GM12878 (cell line): ENCODE results near the gene PCDHGC3. TPM values are rescaled to one million over a fixed set of nuclear protein-coding genes. Genes with fewer than 3 reads are reported as not detected.

Experiments used
- ATAC-seq: fragments of 200-7000 bp; cut with Tn5 transposase; 3 replicates; pipeline ENCODE4 v1.9.1; 2020; ENCODE audit warnings: mild to moderate bottlenecking, moderate library complexity
- BruUV-seq: library from RNA; stranded (reverse); fragments of 400-500 nt; replicated peaks from 2 replicates; lab custom pipeline; 2021; lab: Mats Ljungman, UMichigan
- CTCF ChIA-PET: fragments of 300-600 bp; sonication (Branson Sonifier 250); formaldehyde crosslinking; extraction: SDS; loops from one replicate; lab custom pipeline; 2021; ENCODE audit warnings: inconsistent platforms; lab: Yijun Ruan, JAX
- POLR2A ChIA-PET: fragments of 350-600 bp; formaldehyde crosslinking; extraction: SDS; loops from one replicate; lab custom pipeline; 2021; ENCODE audit warnings: inconsistent platforms; lab: Charles Lee
- RAD21 ChIA-PET: fragments of 300-600 bp; sonication (Branson Sonifier 250); formaldehyde crosslinking; loops from one replicate; lab custom pipeline; 2023; ENCODE audit warnings: antibody characterized with exemption; ENCODE audit not compliant: unreplicated experiment; lab: Charles Lee
- SMC1A ChIA-PET: fragments of 300-600 bp; sonication (Branson Sonifier 250); formaldehyde crosslinking; loops from one replicate; lab custom pipeline; 2023; ENCODE audit not compliant: unreplicated experiment, uncharacterized antibody; lab: Charles Lee
- DNase-seq: peaks from one replicate; pipeline ENCODE4 v3.0.0-alpha.2; 2011; ENCODE audit warnings: low read depth, low spot score
- FAIRE-seq: peaks from 3 replicates; lab custom pipeline; 2011; peaks lifted over from hg19 to GRCh38; lab: Jason Lieb, UNC
- H2AFZ ChIP-seq: 2 replicates; pipeline ENCODE4 v1.6.0; 2011; ENCODE audit warnings: low read depth, low read length, control low read depth; ENCODE audit not compliant: control insufficient read depth
- H3K27ac ChIP-seq: 2 replicates; pipeline ENCODE4 v1.5.1; 2011; ENCODE audit warnings: control low read depth; ENCODE audit not compliant: control insufficient read depth, insufficient read depth
- H3K27me3 ChIP-seq, 2 experiments: replicated peaks in 1 of 2; 2 replicates each; pipeline versions ENCODE4 v1.6.0 to v1.6.1; 2011; ENCODE audit warnings: low read length in 1 of 2; ENCODE audit not compliant: control insufficient read depth in 2 of 2, insufficient read depth in 2 of 2
- H3K36me3 ChIP-seq, 2 experiments: 2 replicates each; pipeline ENCODE4 v1.5.1; 2011; ENCODE audit warnings: low read length in 1 of 2; ENCODE audit not compliant: control insufficient read depth in 2 of 2, insufficient read depth in 2 of 2
- H3K4me1 ChIP-seq: 2 replicates; pipeline ENCODE4 v1.6.1; 2011; ENCODE audit warnings: mild to moderate bottlenecking, low read length, moderate library complexity, mixed read lengths; ENCODE audit not compliant: control insufficient read depth, insufficient read depth
- H3K4me2 ChIP-seq: 2 replicates; pipeline ENCODE4 v1.6.0; 2011; ENCODE audit warnings: control low read depth; ENCODE audit not compliant: control insufficient read depth, insufficient read depth
- H3K4me3 ChIP-seq: fragments of 200-600 bp; sonication (generic); 2 replicates; pipeline ENCODE4 v1.5.1; 2016
- H3K79me2 ChIP-seq: 2 replicates; pipeline ENCODE4 v1.6.0; 2011; ENCODE audit warnings: low read length; ENCODE audit not compliant: control insufficient read depth, insufficient read depth
- H3K9ac ChIP-seq: 2 replicates; pipeline ENCODE4 v1.8.0; 2011; ENCODE audit warnings: low read length, control low read depth, mixed read lengths; ENCODE audit not compliant: control insufficient read depth, insufficient read depth
- H3K9me3 ChIP-seq: replicated peaks from 3 replicates; pipeline ENCODE4 v1.5.1; 2011; ENCODE audit warnings: mild to moderate bottlenecking, low read length; ENCODE audit not compliant: control insufficient read depth, insufficient read depth
- H4K20me1 ChIP-seq: 2 replicates; pipeline ENCODE4 v1.6.0; 2011; ENCODE audit not compliant: control insufficient read depth, insufficient read depth
- E2F4 ChIP-seq: IDR thresholded peaks from 2 replicates; pipeline ENCODE4 v1.6.1; 2012; ENCODE audit warnings: low read depth, low read length, improper control_type of control experiment
- LARP7 ChIP-seq: fragments of 450-650 bp; IDR thresholded peaks from 2 replicates; pipeline ENCODE4 v1.6.1; 2017; ENCODE audit warnings: mild to moderate bottlenecking
- MTA2 ChIP-seq: fragments of 450-650 bp; IDR thresholded peaks from 2 replicates; pipeline ENCODE4 v1.6.1; 2016; ENCODE audit warnings: low read depth, mild to moderate bottlenecking, moderate library complexity
- NFYA ChIP-seq: IDR thresholded peaks from 2 replicates; pipeline ENCODE4 v1.6.1; 2011; ENCODE audit warnings: low read depth, mild to moderate bottlenecking, low read length, improper control_type of control experiment, borderline replicate concordance
- NR2F1 ChIP-seq: fragments of 450-650 bp; conservative IDR thresholded peaks from 2 replicates; pipeline ENCODE4 v1.6.1; 2017; ENCODE audit warnings: mild to moderate bottlenecking
- RB1 ChIP-seq: fragments of 450-650 bp; formaldehyde crosslinking; IDR thresholded peaks from 2 replicates; pipeline ENCODE4 v1.6.1; 2017; ENCODE audit warnings: mild to moderate bottlenecking, borderline replicate concordance
- YY1 ChIP-seq: IDR thresholded peaks from 2 replicates; pipeline ENCODE4 v1.6.1; 2011; ENCODE audit warnings: low read depth, mild to moderate bottlenecking, low read length
- WGBS: methylation state at CpG from one replicate; pipeline ENCODE4 v1.1.6; 2016; ENCODE audit warnings: low lambda C conversion rate; ENCODE audit not compliant: insufficient replicate concordance, insufficient coverage; ENCODE audit errors: missing lambda C conversion rate; 5-methylcytosine and 5-hydroxymethylcytosine counted together
- in situ Hi-C: fragments of 300-500 bp; cut with MboI; formaldehyde crosslinking; loops from 9 replicates; pipeline ENCODE4 v1.14.3; 2018; ENCODE audit warnings: mixed read lengths
- intact Hi-C: fragments of 100-400 bp; cut with micrococcal nuclease; formaldehyde crosslinking; loops from one replicate; pipeline ENCODE4 v1.14.2; 2022; ENCODE audit not compliant: unreplicated experiment
- polyA plus RNA-seq, 11 experiments: library from polyadenylated mRNA; depleted of rRNA in 4 of 11; unstranded in 6 of 11; stranded (reverse) in 5 of 11; fragments of >200 nt; fragmentation: Nextera tagmentation in 4 of 11; fragmentation: Illumina TruSeq in 1 of 11; extraction: Ambion mirVana in 4 of 11; extraction: Trizol in 1 of 11; gene quantifications; 1 replicate in 1 of 11; 2 replicates in 10 of 11; pipeline versions ENCODE4 v1.2.1 to v1.2.3, GENCODE V29; 2011 to 2016; ENCODE audit warnings: inconsistent platforms in 2 of 11, missing spikeins in 2 of 11, low read depth in 1 of 11
- total RNA-seq, 4 experiments: library from RNA; depleted of rRNA in 3 of 4; stranded (reverse); fragments of >200 nt in 3 of 4; fragmentation: Illumina TruSeq in 1 of 4; extraction: Trizol in 1 of 4; gene quantifications; 2 replicates each; pipeline versions ENCODE4 v1.2.1 to v1.2.3, GENCODE V29; 2013 to 2021

Gene PCDHGC3
- total and polyA plus RNA-seq, 10 of the 15 experiments (the other 5 are each of a cell fraction or from before 2014, with no cell fraction given): 0.53 to 22.1 (median 12.0) TPM

GRCh38 chr5:141488591-141489561 is 13.1 kb downstream of the PCDHGC3 start, which contains the start of gene PCDHGC5:
TSS of gene PCDHGC5 (plus strand) at chr5:141489081. CDS start at chr5:141489241, 160 bp downstream.
- peaks cover 21% of the 10 kb centered on the region for H3K4me1 ChIP-seq
- DNase-seq (no peak), ATAC-seq (no peak), FAIRE-seq (no peak)
- no TSS peak for BruUV-seq
- no peaks in the 10 kb centered on the region; the same call in 2 of the 3 replicates for H3K9me3 ChIP-seq
- no peaks in the 10 kb centered on the region for H3K79me2 ChIP-seq
- no peaks in the 10 kb centered on the region; a peak in 1 of 4 replicates for H3K36me3 ChIP-seq
- intact Hi-C loops (no loop called here), in situ Hi-C loops (no loop called here)
- ChIA-PET POLR2A (interaction anchor here (0.5 to 1.1 kb wide), 3 partner anchors 12 to 45 kb away, joined by 3 read pairs; no protein-coding TSS in a partner anchor), SMC1A (interaction anchor here (1.5 to 2.3 kb wide), 2 partner anchors 13 to 33 kb away, joined by 4 to 8 read pairs; partner anchors contain the start of gene PCDHGC3), RAD21 (interaction anchor here (0.7 to 1.6 kb wide), 3 partner anchors 12 to 58 kb away, joined by 3 to 5 read pairs (median 3); partner anchors contain the start of genes PCDHGA12 and PCDHGC3), CTCF (interaction anchor here (0.9 to 3.4 kb wide), 6 partner anchors 12 to 77 kb away, joined by 3 to 23 read pairs (median 4); partner anchors contain the start of genes PCDHGA11 and PCDHGC3)
- no peak within 1 kb of the TSS for H3K4me3 ChIP-seq
- H4K20me1 ChIP-seq: no peaks in the 10 kb centered on the region
- no peak within 1 kb of the TSS for H3K9ac ChIP-seq
- no peak within 1 kb of the TSS for H2AFZ ChIP-seq
- no peak within 1 kb of the TSS for H3K4me2 ChIP-seq
- WGBS: 82% methylated on average over 14 of the region's 14 CpGs
- H3K27me3 ChIP-seq: peaks cover 0 to 3% of the 10 kb centered on the region in 2 experiments; a peak in 2 of 4 replicates
- no peak within 1 kb of the TSS for H3K27ac ChIP-seq
- TF ChIP-seq RB1: no peak
- no peak for TF ChIP-seq NFYA
- TF ChIP-seq LARP7: no peak
- no peak for TF ChIP-seq NR2F1
- no peak for TF ChIP-seq E2F4
- no peak for TF ChIP-seq MTA2
- no peak for TF ChIP-seq YY1
